Omental fat pad (tissue), 4 donors: ENCODE measurements around the gene WDR5B. TPM values are rescaled to one million over a fixed set of nuclear protein-coding genes. Genes with fewer than 3 reads are reported as not detected.
"Not testable (repeated sequence)": the region's sequence is repeated elsewhere in the genome, so short reads cannot be mapped to it uniquely, and the experiment has no call there.

ENCODE experiments used
- ATAC-seq: fragments of 150-250 bp; one replicate; pipeline ENCODE4 v1.9.1; 2016; ENCODE audit warnings: mild to moderate bottlenecking, moderate library complexity; ENCODE audit not compliant: low FRiP score
- DNase-seq: peaks from one replicate; pipeline ENCODE4 v3.0.0-alpha.2; 2019; ENCODE audit warnings: low spot score
- total RNA-seq, 4 donors: library from RNA; depleted of rRNA; stranded (reverse); fragments of >200 nt; gene quantifications; one replicate each; pipeline ENCODE4 v1.1.0, GENCODE V29; 2016
- TF ChIP-seq, protein P1 (sequence below), 3 donors: fragments of 450-650 bp; IDR thresholded peaks; one replicate each; pipeline ENCODE4 v1.5.1; 2016 to 2017; ENCODE audit warnings: antibody characterized with exemption in 3 of 3, mild to moderate bottlenecking in 3 of 3, moderate library complexity in 2 of 3

Gene WDR5B
- total RNA-seq, 4 donors from 2014 or later, result 3.0 to 6.6 (median 3.4) TPM

DNA sequence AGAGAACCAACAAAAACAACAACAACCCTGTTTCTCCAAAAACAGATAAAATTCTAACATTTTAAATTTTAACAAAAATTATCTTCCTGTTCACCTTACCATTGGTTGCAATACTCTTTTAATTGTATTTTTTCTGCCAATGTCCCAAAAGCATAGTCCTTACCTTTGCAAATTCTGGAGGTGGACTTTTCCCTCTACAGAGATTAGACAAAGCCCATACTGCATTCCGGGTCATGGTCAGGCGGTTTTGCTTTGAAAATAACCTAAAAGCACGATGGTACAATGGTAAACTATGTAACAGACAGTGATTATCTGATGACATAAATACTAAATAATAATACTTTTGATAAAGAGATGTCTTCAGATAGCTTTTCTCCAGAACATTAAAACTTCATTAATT is 35.5 kb upstream of the WDR5B start:
- ATAC-seq (no peak), DNase-seq (no peak)
- TF ChIP-seq, protein P1, sequence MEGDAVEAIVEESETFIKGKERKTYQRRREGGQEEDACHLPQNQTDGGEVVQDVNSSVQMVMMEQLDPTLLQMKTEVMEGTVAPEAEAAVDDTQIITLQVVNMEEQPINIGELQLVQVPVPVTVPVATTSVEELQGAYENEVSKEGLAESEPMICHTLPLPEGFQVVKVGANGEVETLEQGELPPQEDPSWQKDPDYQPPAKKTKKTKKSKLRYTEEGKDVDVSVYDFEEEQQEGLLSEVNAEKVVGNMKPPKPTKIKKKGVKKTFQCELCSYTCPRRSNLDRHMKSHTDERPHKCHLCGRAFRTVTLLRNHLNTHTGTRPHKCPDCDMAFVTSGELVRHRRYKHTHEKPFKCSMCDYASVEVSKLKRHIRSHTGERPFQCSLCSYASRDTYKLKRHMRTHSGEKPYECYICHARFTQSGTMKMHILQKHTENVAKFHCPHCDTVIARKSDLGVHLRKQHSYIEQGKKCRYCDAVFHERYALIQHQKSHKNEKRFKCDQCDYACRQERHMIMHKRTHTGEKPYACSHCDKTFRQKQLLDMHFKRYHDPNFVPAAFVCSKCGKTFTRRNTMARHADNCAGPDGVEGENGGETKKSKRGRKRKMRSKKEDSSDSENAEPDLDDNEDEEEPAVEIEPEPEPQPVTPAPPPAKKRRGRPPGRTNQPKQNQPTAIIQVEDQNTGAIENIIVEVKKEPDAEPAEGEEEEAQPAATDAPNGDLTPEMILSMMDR (IDR thresholded peaks at IDR 0.05), result no peak

DNA sequence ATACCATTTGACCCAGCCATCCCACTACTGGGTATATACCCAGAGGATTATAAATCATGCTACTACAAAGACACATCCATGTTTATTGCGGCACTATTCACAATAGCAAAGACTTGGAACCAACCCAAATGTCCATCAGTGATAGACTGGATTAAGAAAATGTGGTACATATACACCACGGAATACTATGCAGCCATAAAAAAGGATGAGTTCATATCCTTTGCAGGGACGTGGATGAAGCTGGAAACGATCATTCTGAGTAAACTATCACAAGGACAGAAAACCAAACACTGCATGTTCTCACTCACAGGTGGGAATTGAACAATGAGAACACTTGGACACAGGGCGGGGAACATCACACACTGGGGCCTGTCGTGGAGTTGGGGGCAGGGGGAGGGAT is 32.4 kb upstream of the WDR5B start:
- not testable (repeated sequence) for ATAC-seq, DNase-seq

DNA sequence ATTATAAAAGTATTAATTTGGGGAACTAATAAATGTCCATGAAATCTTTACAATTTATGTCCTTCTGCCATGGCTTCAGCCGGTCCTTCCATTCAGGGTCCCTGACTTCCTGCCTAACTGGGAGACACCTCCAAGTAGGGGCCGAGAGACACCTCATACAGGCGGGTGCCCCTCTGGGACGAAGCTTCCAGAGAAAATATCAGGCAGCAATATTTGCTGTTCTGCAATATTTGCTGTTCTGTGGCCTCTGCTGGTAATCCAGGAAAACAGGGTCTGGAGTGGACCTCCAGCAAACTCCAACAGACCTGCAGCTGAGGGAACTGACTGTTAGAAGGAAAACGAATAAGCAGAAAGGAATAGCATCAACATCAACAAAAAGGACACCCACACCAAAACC is 28.6 kb upstream of the WDR5B start:
- not testable (repeated sequence) for ATAC-seq, DNase-seq

DNA sequence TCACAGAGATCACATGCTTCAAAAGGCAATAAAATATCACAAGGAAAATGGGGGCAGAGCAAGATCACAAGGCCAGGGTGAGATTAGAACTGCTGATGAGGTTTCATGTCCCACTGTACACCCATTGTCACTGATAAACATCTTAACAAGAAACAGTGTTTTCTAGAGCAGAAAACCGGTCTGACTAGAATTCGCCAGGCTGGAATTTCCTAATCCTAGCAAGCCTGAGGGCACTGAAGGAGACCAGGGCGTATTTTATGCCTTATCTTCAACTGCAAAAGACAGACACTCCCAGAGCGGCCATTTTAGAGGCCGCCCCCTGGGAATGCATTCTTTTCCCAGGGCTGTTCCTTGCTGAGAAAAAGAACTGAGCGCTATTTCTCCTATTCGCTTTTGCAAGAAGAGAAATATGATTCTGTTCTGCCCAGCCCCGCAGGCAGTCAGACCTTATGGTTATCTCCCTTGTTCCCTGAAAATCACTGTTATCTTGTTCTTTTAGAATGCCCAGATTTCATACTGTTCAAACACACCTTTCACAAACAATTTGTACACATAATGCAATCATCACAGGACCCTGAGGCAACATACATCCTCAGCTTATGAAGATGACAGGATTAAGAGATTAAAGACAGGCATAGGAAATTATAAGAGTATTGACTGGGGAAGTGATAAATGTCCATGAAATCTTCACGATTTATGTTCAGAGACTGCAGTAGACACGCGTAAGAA is 28.1 kb upstream of the WDR5B start:
- not testable (repeated sequence) for DNase-seq, ATAC-seq

DNA sequence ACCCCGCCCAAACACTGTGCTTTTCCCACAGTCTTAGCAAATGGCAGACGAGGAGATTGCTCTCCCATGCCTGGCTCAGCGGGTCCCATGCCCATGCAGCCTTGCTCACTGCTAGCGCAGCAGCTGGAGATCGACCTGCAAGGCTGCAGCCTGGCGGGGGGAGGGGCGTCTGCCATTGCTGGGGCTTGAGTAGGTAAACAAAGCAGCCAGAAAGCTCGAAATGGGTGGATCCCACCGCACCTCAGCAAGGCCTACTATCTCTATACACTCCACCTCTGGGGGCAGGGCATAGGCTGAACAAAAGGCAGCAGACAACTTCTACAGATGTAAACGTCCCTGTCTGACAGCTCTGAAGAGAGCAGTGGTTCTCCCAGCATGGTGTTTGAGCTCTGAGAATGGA is 27.2 kb upstream of the WDR5B start:
- ATAC-seq (no peak), DNase-seq (no peak)
- TF ChIP-seq, protein P1 (IDR thresholded peaks at IDR 0.05), result no peak

DNA sequence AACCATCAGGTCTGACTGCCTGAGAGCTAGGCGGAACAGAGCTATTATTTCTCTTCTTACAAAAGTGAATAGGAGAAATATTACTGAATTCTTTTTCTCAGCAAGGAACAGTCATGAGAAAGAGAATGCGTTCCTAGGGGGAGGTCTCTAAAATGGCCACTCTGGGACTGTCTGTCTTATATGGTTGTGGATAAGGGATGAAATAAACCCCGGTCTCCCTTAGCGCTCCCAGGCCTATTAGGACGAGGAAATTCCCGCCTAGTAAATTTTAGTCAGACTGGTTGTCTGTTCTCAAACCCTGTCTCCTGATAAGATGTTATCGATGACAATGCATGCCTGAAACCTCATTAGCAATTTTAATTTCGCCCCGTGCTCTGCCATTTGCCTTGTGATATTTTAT is 20.1 kb upstream of the WDR5B start:
- ATAC-seq (no peak), DNase-seq (no peak)
- TF ChIP-seq, protein P1 (IDR thresholded peaks at IDR 0.05), result no peak

DNA sequence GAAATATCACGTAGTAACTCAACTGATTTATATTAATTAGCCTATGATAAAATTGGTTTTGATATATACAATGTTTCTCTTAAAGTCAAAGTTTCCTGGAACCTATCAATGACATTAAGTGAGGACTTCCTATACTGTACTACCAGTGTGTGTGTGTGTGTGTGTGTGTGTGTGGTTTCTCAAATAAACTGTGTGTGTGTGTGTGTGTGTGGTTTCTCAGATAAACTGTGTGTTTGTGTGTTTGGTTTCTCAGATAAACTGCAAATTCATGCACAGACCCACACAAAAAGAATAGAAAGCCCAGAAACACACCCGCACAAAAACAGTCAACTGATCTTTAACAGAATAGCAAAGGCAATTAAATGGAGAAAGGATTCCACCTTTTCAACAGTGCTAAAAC is 14.5 kb upstream of the WDR5B start:
- ATAC-seq (no peak), DNase-seq (no peak)
- TF ChIP-seq, protein P1 (IDR thresholded peaks at IDR 0.05), result no peak

DNA sequence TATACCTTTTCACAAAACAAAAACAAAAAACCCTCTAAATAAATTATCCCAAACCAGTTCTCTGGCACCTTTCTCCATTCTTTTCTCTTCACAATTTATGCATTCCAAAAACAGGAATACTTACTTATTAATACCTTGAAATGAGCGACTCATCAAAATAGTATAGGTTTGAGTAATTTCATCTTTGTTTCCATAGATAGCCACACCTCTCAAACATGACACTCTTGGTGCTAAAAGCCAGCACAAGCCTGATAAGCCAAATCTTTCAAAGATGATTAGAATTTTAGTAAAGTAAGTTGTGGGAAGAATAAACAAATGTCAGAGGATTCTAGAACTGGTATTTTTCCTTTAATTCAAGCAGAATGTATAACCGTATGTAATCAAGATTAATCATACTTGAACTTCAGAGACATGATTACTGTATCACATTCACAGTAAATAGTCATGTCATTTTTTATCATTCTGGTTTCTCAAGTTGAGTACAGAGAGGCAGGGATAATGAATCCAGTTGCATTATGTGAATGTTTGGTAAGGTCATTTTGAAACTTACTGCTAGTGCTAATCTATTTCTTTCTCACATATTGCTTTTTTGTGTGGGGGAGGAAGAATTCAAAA is 12.1 kb upstream of the WDR5B start:
- TF ChIP-seq, protein P1 (IDR thresholded peaks at IDR 0.05), result no peak
- DNase-seq (no peak), ATAC-seq (no peak)
